ENCODE data around the gene ELL.

ELL gene

GRCh38 chr19:18397242-18398202, 124.3 kb downstream of the ELL start, which contains the start of gene LRRC25:
Gene LRRC25, minus strand, starts transcription at chr19:18397622. Its CDS starts 659 bp downstream, at chr19:18396963.
- no peak for DNase-seq (ENCODE audit: low read depth)

- DNase-seq (ENCODE audit: low read depth), result no peak
Measured at GRCh38 chr19:18396471-18397241, 125.2 kb downstream of the ELL start.

- no peak for DNase-seq (ENCODE audit: low read depth)
Measured at GRCh38 chr19:18393836-18394235, 128.0 kb downstream of the ELL start.

GRCh38 chr19:18392926-18393325, 128.9 kb downstream of the ELL start:
- DNase-seq (ENCODE audit: low read depth), result no peak

Measured in activated T-cell treated with anti-CD3 and anti-CD28 coated beads for 48 hours (primary cell).